Measurements from ENCODE around the gene BBS4. TPM values are rescaled to one million over a fixed set of nuclear protein-coding genes. Genes with fewer than 3 reads are reported as not detected.
A peak's percentile ranks its signal among the peaks of the same experiment; 100 is the strongest.
"Not testable (repeated sequence)": the region's sequence is repeated elsewhere in the genome, so short reads cannot be mapped to it uniquely, and the experiment has no call there.

Gene BBS4
- total RNA-seq, 1 experiment from 2014 or later: 34.5 TPM

- in situ Hi-C loops (cut with HindIII; ENCODE audit: low sequenced_read_pairs): no loop called here
- DNase-seq (ENCODE audit: low spot score): no peak
Observed at GRCh38 chr15:72688697-72689096, 2.7 kb downstream of the BBS4 start.

DNA sequence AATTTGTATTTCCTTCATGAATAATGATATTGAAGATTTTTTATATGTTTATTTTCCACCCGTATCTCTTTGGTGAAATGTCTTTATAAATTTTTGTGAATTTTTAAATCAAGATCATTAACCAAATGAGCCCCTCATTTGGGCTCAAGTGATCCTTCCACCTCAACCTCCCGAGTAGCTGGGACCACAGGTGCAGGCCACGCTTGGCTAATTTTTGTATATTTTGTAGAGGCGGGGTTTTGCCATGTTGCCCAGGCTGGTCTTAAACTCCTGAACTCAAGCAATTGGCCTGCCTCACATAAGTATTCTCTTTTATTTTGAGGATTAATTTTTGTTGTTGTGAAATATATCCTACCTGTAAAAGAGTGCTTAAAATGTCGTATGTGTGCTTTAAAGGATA, 4.9 kb downstream of the BBS4 start:
- no peak for DNase-seq (ENCODE audit: low spot score)
- in situ Hi-C loops (cut with HindIII; ENCODE audit: low sequenced_read_pairs): no loop called here

- in situ Hi-C loops (cut with HindIII; ENCODE audit: low sequenced_read_pairs): no loop called here
- DNase-seq (ENCODE audit: low spot score): no peak
Observed at GRCh38 chr15:72698938-72699337, 12.9 kb downstream of the BBS4 start.

DNA sequence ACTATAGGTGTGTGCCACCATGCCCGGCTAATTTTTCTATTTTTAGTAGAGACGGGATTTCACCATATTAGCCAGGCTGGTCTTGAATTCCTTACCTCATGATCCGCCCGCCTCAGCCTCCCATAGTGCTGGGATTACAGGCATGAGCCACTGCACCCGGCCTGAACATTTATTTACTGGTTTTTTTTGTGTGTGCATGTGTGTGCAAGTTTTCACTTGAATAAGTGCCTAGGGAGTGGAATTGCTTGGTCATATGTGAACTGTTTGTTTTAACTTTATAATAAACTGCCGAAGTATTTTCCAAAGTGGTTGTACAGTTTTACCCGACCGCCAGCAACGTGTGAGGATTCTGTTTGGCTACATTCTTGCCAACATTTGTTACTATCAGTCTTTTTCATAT, 14.1 kb downstream of the BBS4 start:
- in situ Hi-C loops (cut with HindIII; ENCODE audit: low sequenced_read_pairs): no loop called here
- DNase-seq (ENCODE audit: low spot score): no peak

DNA sequence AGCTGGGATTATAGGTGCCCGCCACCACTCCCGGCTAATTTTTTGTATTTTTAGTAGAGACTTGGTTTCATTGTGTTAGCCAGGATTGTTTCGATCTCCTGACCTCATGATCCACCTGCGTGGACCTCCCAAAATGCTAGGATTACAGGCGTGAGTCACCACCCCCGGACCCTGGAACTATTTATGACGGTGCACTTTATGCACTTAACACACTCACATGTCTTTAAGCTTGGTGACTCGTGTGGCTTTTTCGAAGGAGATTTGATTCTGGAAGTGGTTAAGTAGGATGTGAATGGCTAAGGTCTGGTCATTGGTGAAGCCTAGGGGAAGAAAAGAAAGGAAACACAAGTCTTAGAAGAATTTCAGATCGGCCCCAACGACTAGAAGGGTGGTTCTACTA, 20.3 kb downstream of the BBS4 start:
- in situ Hi-C loops (cut with HindIII; ENCODE audit: low sequenced_read_pairs): no loop called here

GRCh38 chr15:72708551-72709303, 22.7 kb downstream of the BBS4 start:
- DNase-seq (ENCODE audit: low spot score); in situ Hi-C loops (cut with HindIII; ENCODE audit: low sequenced_read_pairs): not testable (repeated sequence)

More for the DNA sequence above, 20.3 kb downstream of the BBS4 start:
- DNase-seq (ENCODE audit: low spot score): no peak

DNA sequence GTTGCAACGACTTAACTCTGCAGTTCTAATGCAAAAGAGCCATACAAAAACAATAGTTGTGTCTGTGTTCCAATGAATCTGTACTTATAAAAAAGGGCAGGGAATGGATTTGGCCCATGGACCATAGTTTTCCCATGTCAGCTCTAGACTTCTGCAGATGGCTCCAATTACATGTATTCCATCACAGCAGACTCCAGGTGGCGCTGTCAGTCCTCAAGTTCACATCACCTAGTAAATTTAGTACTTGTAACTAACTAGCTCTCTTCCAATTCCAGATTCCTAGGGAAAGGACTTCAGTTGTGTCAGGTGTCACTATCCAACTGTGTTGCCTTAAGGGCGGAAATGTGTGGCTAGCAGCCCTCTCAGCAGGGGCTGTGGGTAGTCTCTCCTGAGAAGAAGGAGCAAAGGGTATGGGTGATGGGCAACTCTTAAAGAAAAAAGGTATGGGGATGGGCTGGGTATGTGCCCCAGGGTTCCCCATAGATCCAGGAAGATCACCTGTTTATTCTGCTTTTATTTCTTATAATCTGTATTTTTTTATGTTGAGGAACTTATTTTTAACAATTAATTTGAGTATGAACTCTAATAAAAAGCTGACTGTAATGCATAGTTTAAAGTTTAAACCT, 36.2 kb downstream of the BBS4 start:
- in situ Hi-C loops (cut with HindIII; ENCODE audit: low sequenced_read_pairs): no loop called here
- peak; percentile 77 for DNase-seq (ENCODE audit: low spot score)

DNA sequence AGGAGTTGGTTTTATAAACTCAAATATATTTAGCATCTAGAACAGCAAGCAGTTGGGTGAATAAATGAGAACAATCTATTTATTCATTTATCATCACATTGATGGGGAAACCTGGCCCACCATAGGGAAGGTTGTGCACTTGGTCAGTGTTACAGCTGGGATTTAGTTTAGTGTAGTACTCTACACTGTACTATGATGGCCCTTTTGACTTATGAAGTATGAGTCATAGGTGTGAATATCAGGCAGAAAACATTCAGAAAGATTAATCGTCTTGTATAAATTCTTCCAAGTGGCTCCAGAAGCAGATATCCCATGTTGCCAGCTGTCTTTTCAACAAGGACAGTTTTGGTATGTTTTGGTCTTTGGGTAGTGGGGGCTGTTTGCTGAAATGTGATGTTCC, 38.0 kb downstream of the BBS4 start:
- in situ Hi-C loops (cut with HindIII; ENCODE audit: low sequenced_read_pairs): no loop called here

GRCh38 chr15:72725446-72725845, 39.4 kb downstream of the BBS4 start:
- DNase-seq (ENCODE audit: low spot score): no peak
- in situ Hi-C loops (cut with HindIII; ENCODE audit: low sequenced_read_pairs): no loop called here

More for the DNA sequence above, 38.0 kb downstream of the BBS4 start:
- DNase-seq (ENCODE audit: low spot score): no peak

DNA sequence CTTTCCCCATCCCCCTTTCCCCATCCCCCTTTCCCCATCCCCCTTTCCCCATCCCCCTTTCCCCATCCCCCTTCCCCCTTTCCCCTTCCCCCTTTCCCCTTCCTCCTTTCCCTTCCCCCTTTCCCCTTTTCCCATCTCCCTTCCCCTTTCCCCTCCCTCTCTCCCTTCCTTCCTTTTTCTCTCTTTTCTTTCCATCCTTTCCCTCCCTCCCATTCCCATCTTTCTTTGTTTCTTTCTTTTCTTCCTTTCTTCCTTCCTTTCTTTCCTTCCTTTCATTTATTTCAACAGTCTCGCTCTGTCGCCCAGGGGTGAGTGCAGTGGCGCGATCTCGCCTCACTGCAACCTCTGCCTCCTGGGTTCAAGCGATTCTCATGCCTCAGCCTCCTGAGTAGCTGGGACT, 39.8 kb downstream of the BBS4 start:
- in situ Hi-C loops (cut with HindIII; ENCODE audit: low sequenced_read_pairs); DNase-seq (ENCODE audit: low spot score): not testable (repeated sequence)

- DNase-seq (ENCODE audit: low spot score): no peak
- in situ Hi-C loops (cut with HindIII; ENCODE audit: low sequenced_read_pairs): no loop called here
Observed at GRCh38 chr15:72727154-72727553, 41.1 kb downstream of the BBS4 start.

GRCh38 chr15:72728249-72728648, 42.2 kb downstream of the BBS4 start:
- in situ Hi-C loops (cut with HindIII; ENCODE audit: low sequenced_read_pairs); DNase-seq (ENCODE audit: low spot score): not testable (repeated sequence)

GRCh38 chr15:72728821-72729220, 42.8 kb downstream of the BBS4 start:
- in situ Hi-C loops (cut with HindIII; ENCODE audit: low sequenced_read_pairs): no loop called here
- DNase-seq (ENCODE audit: low spot score): no peak

- in situ Hi-C loops (cut with HindIII; ENCODE audit: low sequenced_read_pairs): no loop called here
- no peak for DNase-seq (ENCODE audit: low spot score)
Observed at GRCh38 chr15:72732086-72732485, 46.1 kb downstream of the BBS4 start.

- in situ Hi-C loops (cut with HindIII; ENCODE audit: low sequenced_read_pairs): no loop called here
- DNase-seq (ENCODE audit: low spot score): no peak
Observed at GRCh38 chr15:72732516-72732915, 46.5 kb downstream of the BBS4 start.

DNA sequence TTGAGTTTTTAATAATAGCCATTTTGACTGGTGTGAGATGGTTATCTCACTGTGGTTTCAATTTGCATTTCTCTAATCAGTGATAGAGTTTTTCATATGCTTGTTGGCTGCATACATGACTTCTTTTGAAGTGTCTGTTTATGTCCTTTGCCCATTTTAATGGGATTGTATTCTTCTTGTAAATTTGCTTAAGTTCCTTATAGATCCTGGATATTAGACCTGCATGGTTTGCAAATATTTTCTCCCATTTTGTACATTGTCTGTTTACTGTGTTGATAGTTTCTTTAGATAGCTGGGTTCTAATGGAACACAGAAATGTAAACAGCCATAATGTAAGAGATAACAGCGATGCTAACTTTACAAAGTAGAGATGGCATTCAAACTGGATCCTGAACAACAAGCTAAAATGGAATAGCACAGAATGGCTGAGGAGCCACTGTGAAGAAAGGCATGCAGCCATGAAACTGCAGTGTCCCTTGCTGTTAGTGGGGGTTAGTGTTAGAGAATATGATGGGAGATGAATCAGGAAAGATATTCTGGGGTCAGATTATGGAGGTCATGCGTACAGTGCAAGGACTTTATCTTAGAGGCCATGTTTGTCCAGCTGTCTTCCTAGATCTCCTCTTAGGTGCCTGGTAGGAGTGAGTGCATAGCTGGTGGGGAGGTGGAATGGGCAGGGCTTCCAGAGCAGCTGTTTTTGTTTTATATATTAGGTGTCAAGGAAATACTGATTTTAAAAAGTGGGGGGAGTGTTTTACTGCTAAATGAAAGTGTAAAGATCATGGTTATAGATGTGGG, 48.1 kb downstream of the BBS4 start:
- in situ Hi-C loops (cut with HindIII; ENCODE audit: low sequenced_read_pairs): no loop called here
- no peak for DNase-seq (ENCODE audit: low spot score)

DNA sequence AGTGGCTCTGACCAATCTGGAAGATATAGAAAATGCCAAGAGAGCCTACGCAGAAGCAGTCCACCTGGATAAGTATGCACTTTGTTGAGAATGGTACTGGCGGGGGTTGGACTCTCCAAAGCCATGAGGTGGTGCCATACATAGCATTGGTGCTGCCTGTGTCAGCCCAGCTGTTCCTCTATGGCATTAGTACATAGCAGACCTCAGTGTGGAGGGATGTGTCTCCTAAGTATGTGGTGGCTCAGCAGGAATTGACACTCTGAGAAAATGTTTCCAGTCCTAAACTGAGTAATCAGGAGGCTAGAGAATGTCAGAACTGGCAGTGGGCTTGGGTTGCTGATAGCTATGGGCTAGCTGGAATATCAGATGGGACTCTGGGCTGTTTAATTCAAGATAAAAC, 49.1 kb downstream of the BBS4 start:
- in situ Hi-C loops (cut with HindIII; ENCODE audit: low sequenced_read_pairs): no loop called here
- DNase-seq (ENCODE audit: low spot score): no peak

DNA sequence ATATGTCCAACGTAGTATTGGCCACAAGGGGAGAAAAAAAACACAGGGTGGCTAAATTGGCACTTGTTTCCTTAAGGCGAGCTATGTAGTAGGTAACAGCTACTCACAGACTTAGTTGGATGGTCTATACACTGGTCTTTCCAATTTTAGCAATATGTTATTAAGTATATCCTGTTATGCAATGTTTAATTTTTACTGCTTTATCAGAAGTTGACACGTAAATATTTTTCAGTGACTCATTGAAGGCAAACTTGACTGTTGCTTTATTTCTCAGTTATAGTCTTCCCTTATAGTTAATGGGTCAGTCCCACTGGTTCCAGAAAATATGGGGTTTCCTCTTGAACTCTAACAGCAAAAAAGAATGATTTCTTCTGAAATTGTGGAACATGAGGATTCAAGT, 51.1 kb downstream of the BBS4 start:
- DNase-seq (ENCODE audit: low spot score): no peak
- in situ Hi-C loops (cut with HindIII; ENCODE audit: low sequenced_read_pairs): no loop called here

DNA sequence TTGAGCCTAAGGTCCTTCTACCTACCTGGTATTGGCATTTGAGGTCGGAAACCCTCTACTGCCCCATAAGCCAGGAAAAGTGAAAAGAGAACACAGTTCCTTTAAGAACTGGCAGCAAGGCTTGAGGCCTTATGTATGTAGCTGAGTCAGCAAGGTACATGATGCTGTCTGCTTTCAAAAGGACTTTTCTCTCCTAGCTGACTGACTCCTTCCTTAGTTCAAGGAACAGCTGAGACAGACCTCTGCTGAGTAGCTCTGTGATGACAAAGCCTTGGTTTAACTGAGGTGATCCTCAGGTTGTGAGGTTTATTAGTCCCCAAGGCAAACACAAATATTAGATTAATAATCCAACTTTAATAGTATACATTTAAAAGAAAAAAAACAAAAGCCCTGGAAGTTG, 51.7 kb downstream of the BBS4 start:
- DNase-seq (ENCODE audit: low spot score): no peak
- in situ Hi-C loops (cut with HindIII; ENCODE audit: low sequenced_read_pairs): no loop called here

GRCh38 chr15:72740219-72740618, 54.2 kb downstream of the BBS4 start:
- in situ Hi-C loops (cut with HindIII; ENCODE audit: low sequenced_read_pairs): no loop called here
- no peak for DNase-seq (ENCODE audit: low spot score)
